Measurements from ENCODE around the gene CACNA2D2. TPM values are rescaled to one million over a fixed set of nuclear protein-coding genes. Genes with fewer than 3 reads are reported as not detected.

CACNA2D2 gene
- total RNA-seq, 1 experiment from 2014 or later: 27.7 TPM

DNA sequence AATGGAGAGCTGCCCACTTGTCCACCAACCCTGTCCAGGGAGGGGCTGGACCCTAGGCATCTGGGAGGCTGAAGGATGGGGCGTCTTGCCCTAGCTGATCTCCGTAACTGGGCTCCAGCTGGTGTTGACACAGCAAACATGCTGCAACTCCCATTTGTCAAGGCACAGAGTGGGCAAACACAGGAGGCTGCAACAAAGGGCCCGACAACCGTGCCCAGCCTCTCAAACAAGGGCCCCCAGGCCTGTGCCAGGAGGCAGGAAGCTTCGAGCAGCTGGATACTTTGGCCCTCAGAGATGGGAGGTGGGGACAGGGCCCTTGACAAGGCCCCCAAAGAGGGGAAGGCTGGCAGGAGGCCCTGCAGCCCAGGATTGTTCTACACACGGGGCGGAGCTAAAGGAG is 79.9 kb downstream of the CACNA2D2 start:
- Histone ChIP-seq H2BK120ac (ENCODE audit: low read depth, low read length, poor library complexity, severe bottlenecking) (no peak overlapping the region), H2BK5ac (ENCODE audit: insufficient read length, low read length) (no peak overlapping the region), H4K20me1 (ENCODE audit: control insufficient read depth, insufficient read depth, insufficient read length) (no peaks in the 10 kb centered on the region), H3K27ac (ENCODE audit: insufficient read length, low read depth, low read length) (no peak overlapping the region), H4K5ac (ENCODE audit: insufficient read length, low read depth, low read length) (no peak overlapping the region), H3K14ac (ENCODE audit: insufficient read depth, low read length) (no peak overlapping the region), H3T11ph (ENCODE audit: low read length) (no peak overlapping the region), H3K79me2 (ENCODE audit: insufficient read depth, low read length) (no peaks in the 10 kb centered on the region), H2AK5ac (ENCODE audit: insufficient read length, low read length) (no peak overlapping the region), H2BK12ac (ENCODE audit: insufficient read length, low read depth, low read length) (no peak overlapping the region), H2BK15ac (ENCODE audit: low read depth, low read length) (no peak overlapping the region), H4K8ac (replicated peaks; ENCODE audit: insufficient read length, low read depth, low read length) (no peak overlapping the region), H2BK20ac (ENCODE audit: low read depth, low read length, poor library complexity, severe bottlenecking) (no peak overlapping the region), H3K9ac (ENCODE audit: extremely low read depth, insufficient read length, low read length) (no peak overlapping the region), H3K4me2 (ENCODE audit: insufficient read depth, insufficient read length, low read length) (no peak overlapping the region), H3K56ac (ENCODE audit: insufficient read length, low read depth, low read length) (no peak overlapping the region), H2AFZ (ENCODE audit: low read length) (no peak overlapping the region), H3K4me1 (ENCODE audit: insufficient read depth, low read length) (0 out of 2 replicates have a peak, but pooled peaks cover 3% of the 10 kb centered on the region), H3K18ac (ENCODE audit: insufficient read length, low read depth, low read length) (no peak overlapping the region), H3K79me1 (ENCODE audit: insufficient read depth, low read depth, low read length, poor library complexity, severe bottlenecking) (no peaks in the 10 kb centered on the region), H3K9me3 (ENCODE audit: control insufficient read depth, low read depth, low read length) (no peaks in the 10 kb centered on the region), H3K27me3 (ENCODE audit: insufficient read depth, low read length) (no peaks in the 10 kb centered on the region), H3K23me2 (ENCODE audit: insufficient read length, low read depth, low read length, poor library complexity, severe bottlenecking) (peaks cover 3% of the 10 kb centered on the region), H4K91ac (ENCODE audit: insufficient read length, low read depth, low read length) (no peak overlapping the region), H3K4ac (ENCODE audit: low read depth, low read length) (no peak overlapping the region), H3K23ac (ENCODE audit: insufficient read length, low read depth, low read length) (no peak overlapping the region)
- Mint-ChIP-seq H3K4me3 (no peak overlapping the region), H3K9me3 (no peaks in the 10 kb centered on the region; a peak in 1 of 5 replicates), H3K4me1 (peaks cover 7 to 14% of the 10 kb centered on the region in 2 experiments), H3K27me3 (ENCODE audit: low read depth) (peaks cover 3% of the 10 kb centered on the region), H3K27ac (no peak overlapping the region), H3K36me3 (ENCODE audit: insufficient read depth in 1 of 3, low read depth in 3 of 3) (no peaks in the 10 kb centered on the region)
- no peak for DNase-seq
- TF ChIP-seq, protein P1, sequence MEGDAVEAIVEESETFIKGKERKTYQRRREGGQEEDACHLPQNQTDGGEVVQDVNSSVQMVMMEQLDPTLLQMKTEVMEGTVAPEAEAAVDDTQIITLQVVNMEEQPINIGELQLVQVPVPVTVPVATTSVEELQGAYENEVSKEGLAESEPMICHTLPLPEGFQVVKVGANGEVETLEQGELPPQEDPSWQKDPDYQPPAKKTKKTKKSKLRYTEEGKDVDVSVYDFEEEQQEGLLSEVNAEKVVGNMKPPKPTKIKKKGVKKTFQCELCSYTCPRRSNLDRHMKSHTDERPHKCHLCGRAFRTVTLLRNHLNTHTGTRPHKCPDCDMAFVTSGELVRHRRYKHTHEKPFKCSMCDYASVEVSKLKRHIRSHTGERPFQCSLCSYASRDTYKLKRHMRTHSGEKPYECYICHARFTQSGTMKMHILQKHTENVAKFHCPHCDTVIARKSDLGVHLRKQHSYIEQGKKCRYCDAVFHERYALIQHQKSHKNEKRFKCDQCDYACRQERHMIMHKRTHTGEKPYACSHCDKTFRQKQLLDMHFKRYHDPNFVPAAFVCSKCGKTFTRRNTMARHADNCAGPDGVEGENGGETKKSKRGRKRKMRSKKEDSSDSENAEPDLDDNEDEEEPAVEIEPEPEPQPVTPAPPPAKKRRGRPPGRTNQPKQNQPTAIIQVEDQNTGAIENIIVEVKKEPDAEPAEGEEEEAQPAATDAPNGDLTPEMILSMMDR (conservative IDR thresholded peaks at IDR 0.05): no peak
- WGBS (ENCODE audit: extremely low coverage, insufficient read length, low lambda C conversion rate): no CpG with 5 or more reads among the region's 7 CpGs
